GM06990 (cell line): Measurements from ENCODE around the gene PDAP1.
"Not testable (repeated sequence)": the region's sequence is repeated elsewhere in the genome, so short reads cannot be mapped to it uniquely, and the experiment has no call there.

Experiments
- DNase-seq: peaks from one replicate; pipeline ENCODE4 v3.0.0-alpha.2; 2011; ENCODE audit not compliant: insufficient read length; ENCODE audit errors: extremely low read depth
- H3K27me3 ChIP-seq: replicated peaks from 2 replicates; pipeline ENCODE4 v1.6.0; 2011; ENCODE audit warnings: low read length; ENCODE audit not compliant: control insufficient read depth, insufficient read depth
- H3K36me3 ChIP-seq: 2 replicates; pipeline ENCODE4 v1.5.1; 2011; ENCODE audit warnings: low read length; ENCODE audit not compliant: control insufficient read depth, insufficient read depth
- H3K4me3 ChIP-seq: replicated peaks from 2 replicates; pipeline ENCODE4 v1.5.1; 2011; ENCODE audit warnings: low read depth, mild to moderate bottlenecking, control low read depth, low read length
- TF ChIP-seq, protein P1 (sequence below): IDR thresholded peaks from 2 replicates; pipeline ENCODE4 v1.5.1; 2011; ENCODE audit warnings: low read length, control low read depth, mild to moderate bottlenecking, inconsistent platforms; ENCODE audit not compliant: insufficient read depth, poor library complexity, severe bottlenecking

PDAP1 gene

DNA sequence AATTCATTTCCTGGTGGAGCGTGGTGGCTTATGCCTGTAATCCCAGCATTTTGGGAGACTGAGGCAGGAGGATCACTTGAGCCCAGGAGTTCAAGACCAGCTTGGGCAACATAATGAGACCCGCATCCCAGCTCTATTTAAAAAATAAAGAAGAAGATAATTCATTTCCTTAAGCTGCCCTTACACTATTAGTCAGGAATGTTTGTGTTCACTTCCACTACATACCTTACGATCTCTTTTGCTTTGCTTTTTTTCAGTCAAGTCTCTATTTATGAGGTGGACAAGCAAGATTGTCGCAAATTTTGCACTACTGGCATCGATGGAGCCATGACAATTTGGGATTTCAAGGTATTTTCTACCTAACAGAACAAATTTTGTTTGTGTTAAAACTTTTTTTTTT lies 45.1 kb downstream of the PDAP1 start:
- peaks cover 25% of the 10 kb centered on the region for H3K36me3 ChIP-seq
- TF ChIP-seq, protein P1, sequence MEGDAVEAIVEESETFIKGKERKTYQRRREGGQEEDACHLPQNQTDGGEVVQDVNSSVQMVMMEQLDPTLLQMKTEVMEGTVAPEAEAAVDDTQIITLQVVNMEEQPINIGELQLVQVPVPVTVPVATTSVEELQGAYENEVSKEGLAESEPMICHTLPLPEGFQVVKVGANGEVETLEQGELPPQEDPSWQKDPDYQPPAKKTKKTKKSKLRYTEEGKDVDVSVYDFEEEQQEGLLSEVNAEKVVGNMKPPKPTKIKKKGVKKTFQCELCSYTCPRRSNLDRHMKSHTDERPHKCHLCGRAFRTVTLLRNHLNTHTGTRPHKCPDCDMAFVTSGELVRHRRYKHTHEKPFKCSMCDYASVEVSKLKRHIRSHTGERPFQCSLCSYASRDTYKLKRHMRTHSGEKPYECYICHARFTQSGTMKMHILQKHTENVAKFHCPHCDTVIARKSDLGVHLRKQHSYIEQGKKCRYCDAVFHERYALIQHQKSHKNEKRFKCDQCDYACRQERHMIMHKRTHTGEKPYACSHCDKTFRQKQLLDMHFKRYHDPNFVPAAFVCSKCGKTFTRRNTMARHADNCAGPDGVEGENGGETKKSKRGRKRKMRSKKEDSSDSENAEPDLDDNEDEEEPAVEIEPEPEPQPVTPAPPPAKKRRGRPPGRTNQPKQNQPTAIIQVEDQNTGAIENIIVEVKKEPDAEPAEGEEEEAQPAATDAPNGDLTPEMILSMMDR = no peak
- H3K27me3 ChIP-seq = no peaks in the 10 kb centered on the region
- H3K4me3 ChIP-seq = no peak overlapping the region
- no peak for DNase-seq

DNA sequence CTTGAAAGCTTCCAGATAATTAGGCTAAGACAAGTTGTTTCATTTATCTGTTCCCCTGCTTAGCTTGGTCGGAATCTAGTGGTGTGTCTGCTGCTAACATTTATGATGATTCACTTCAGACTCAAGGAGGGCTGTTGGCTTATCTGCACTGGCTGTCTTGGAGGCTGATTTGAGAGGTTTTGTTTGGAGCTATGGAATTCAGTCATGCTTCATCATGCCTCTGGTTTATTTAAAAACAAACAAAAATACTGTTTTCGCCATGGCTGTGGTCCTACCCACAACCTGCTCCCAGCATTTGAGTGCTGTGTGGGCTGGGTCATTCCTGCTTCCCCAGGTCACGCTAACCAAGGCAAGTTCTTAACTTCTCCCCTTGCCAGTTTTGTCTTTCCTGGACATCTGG lies 45.6 kb downstream of the PDAP1 start:
- H3K4me3 ChIP-seq = no peak overlapping the region
- DNase-seq = no peak
- H3K27me3 ChIP-seq = no peaks in the 10 kb centered on the region
- TF ChIP-seq, protein P1 = no peak
- peaks cover 30% of the 10 kb centered on the region for H3K36me3 ChIP-seq

DNA sequence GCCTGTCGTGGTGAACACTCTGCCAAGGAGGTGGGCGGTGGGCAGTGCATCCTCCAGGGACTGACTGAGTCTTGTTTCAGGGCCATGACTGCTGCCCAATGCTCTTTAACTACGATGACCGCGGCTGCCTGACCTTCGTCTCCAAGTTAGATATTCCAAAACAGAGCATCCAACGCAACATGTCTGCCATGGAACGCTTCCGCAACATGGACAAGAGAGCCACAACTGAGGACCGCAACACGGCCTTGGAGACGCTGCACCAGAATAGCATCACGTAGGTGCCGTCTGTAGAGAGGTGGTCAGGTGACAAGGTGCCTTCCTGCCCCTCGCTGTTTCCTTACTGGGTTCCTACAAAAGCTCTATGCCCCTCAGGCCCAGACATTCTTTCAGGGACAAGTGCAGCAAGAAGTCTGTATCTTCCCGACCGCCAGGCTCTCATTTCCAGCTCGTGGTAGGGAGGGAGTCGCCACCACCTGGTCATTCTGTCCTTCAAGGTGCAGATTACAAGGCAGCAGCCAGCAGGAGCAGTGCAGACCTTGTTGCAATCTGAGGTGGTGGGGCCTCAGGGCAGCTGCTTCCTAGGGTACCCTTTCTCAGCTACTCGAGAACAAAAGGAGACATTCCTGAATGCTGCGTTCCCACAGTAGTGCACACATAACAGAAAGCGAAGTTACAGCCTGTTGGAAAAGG lies 48.8 kb downstream of the PDAP1 start:
- TF ChIP-seq, protein P1 = no peak
- H3K36me3 ChIP-seq = peaks cover 22% of the 10 kb centered on the region
- no peak overlapping the region for H3K4me3 ChIP-seq
- no peaks in the 10 kb centered on the region for H3K27me3 ChIP-seq
- no peak for DNase-seq

DNA sequence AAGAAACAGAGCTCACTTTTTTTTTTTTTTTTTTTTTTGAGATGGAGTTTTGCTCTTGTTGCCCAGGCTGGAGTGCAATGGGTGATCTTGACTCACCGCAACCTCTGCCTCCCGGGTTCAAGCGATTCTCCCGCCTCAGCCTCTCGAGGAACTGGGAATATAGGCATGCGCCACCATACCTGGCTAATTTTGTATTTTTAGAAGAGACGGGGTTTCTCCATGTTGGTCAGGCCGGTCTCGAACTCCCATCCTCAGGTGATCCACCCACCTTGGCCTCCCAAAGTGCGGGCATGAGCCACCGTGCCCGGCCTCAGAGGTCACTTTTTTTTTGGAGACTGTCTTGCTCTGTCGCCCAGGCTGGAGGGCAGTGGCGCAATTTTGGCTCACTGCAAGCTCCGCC lies 49.9 kb downstream of the PDAP1 start:
- H3K4me3 ChIP-seq, H3K27me3 ChIP-seq, DNase-seq: not testable (repeated sequence)
- peaks cover 24% of the 10 kb centered on the region for H3K36me3 ChIP-seq

DNA sequence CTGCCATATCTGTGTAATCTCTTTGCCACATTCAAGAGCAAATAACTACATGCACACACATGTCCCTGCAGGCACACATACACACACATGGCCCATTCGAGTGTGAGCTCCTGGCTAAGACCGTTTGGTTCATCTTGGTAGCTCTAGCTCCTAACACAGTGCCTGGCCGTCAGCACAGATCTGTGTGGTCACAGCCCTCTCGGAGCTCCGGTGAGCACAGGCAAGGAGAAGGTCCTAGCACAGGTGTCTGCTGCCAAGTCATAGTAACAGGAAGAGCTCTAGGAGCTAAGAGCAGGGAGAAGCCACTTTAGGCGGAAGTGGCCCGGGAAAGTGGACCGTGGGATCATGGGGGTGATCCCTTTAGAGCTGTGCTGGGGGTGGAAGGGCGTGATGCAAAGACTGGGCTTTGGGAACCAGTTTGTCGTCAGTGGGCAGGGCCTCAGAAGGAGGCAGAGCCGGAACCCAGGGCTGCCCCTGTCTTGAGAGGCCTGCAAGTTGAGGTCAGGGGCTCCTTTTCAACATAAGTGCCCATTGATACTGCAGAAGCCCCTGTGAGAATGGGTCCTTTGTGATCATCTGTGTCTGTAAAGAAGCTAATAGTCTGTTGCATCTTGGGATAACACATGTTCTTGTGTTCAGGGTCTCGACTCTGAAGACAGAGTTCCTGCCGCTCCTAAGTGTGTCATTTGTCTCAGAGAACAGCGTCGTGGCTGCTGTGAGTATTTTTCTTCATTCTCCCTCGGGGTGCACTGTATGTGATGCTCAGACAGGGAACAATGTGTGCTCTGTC lies 50.5 kb downstream of the PDAP1 start:
- Histone ChIP-seq H3K36me3 (peaks cover 22% of the 10 kb centered on the region), H3K27me3 (no peaks in the 10 kb centered on the region), H3K4me3 (no peak overlapping the region)
- DNase-seq = no peak
- TF ChIP-seq, protein P1 = no peak

DNA sequence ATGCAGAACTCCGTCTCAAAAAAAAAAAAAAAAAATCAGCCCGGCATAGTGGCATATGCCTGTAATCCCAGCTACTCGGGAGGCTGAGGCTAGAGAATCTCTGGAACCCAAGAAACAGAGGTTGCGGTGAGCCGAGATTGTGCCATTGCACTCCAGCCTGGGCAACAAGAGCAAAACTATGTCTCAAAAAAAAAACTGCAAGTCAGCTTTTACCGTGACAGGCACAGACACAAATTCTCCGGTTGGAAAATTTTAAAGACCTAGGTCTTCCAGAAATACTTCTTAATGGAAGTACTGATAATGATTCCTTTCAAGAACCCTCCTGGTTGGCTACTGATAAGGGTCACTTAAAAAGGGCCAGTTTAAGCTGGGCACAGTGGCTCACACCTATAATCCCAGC lies 53.3 kb downstream of the PDAP1 start:
- Histone ChIP-seq H3K4me3 (no peak overlapping the region), H3K36me3 (peaks cover 26% of the 10 kb centered on the region)

More for the DNA sequence above, 53.3 kb downstream of the PDAP1 start:
- TF ChIP-seq, protein P1 = no peak
- no peak for DNase-seq
- no peaks in the 10 kb centered on the region for H3K27me3 ChIP-seq
